Measurements from ENCODE around the gene CD81. TPM values are rescaled to one million over a fixed set of nuclear protein-coding genes. Genes with fewer than 3 reads are reported as not detected.

The CD81 gene
- total and polyA plus RNA-seq, 2 donors: 59.8 to 179 TPM

DNA sequence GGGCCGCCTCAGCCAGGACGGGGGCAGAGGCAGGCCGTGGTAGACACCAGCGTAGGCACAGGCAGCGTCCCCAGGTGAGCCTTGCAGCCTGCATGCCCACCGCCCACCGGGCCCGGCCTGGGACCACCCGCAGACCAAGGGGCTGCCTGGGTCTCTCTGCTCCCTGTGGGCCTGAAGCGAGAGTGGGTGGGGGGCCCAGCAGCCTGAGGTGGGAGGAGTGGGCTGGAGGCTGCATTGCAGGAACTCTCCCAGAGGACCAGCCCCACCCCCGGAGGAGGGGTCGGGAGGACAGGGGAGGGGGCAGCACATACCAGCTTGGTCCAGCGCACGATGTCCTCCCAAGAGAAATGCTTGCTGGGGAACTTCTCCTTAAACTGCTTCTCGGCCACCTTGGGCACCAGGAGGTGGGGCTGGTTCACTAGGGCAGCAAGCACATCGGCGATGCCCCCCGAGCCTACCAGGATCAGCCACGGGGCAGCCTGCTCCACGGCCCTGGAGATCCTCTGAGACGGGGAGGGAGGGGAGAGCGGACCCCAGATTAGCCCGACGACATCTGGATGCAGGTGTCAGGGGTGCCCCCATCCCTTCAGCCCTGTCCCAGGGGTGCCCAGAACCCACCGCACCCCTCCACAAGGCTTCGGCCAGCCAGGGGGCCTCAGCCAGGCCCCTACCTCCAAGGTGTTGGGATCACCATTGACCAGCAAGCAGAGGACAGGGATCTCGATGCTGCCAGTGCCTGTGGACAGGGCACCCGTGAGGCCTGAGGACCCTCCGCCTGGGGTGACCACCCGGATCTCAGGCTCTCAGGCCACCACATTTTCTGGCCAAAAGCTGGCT, 41.0 kb downstream of the CD81 start:
- Histone ChIP-seq H3K4me1 (ENCODE audit: control insufficient read depth in 2 of 2, insufficient read depth in 2 of 2, low read length in 2 of 2) (peaks cover 2 to 8% of the 10 kb centered on the region in 2 donors), H3K27me3 (ENCODE audit: control insufficient read depth in 2 of 2, insufficient read depth in 1 of 2, low read length in 1 of 2) (peaks cover 0 to 10% of the 10 kb centered on the region in 2 donors), H3K27ac (ENCODE audit: low read depth in 1 of 2, low read length in 1 of 2) (no peak overlapping the region), H3K9me3 (ENCODE audit: control insufficient read depth in 2 of 2, insufficient read depth in 1 of 2, low read length in 1 of 2) (no peaks in the 10 kb centered on the region), H3K36me3 (ENCODE audit: control insufficient read depth in 2 of 2, insufficient read depth in 2 of 2, low read length in 1 of 2) (no peaks in the 10 kb centered on the region), H3K4me3 (ENCODE audit: low read length in 2 of 2) (no peak overlapping the region)
- WGBS: 92% methylated on average over 30 of the region's 30 CpGs
- DNase-seq (ENCODE audit: low read depth in 6 of 9, low spot score in 9 of 9): no peak

DNA sequence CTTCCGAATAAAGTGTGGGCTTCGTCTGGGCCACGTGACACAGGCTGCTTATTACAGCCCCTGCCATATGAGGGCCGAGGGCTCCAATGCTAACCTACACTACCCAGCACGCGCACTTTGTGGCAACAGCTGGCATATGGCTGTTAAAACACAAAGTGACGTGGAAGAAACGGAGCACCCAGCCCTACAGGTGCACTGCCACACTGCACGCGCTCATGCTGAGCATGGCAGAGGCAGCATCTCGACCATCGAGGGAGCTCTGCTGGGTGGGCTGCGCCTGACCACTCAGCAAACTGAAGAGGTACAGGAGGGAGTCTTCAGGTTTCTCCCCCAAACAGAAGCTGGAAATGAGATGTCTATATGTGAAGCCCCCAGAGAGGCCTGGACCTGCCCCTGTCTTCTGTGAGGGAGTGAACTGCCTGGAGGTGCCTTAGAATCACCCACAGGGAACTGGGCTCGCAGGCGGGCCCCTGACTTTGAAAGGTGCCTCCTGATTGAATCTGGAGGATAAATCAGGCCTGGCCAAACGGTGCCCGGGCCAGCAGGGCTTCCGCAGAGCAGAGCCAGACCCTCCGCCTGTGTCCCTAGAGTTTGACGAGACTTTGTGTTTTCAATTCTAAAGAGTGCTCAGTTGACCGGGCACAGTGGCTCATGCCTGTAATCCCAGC, 41.7 kb downstream of the CD81 start:
- Histone ChIP-seq H3K36me3 (ENCODE audit: control insufficient read depth in 2 of 2, insufficient read depth in 2 of 2, low read length in 1 of 2) (no peaks in the 10 kb centered on the region), H3K27me3 (ENCODE audit: control insufficient read depth in 2 of 2, insufficient read depth in 1 of 2, low read length in 1 of 2) (peaks cover 0 to 10% of the 10 kb centered on the region in 2 donors), H3K4me1 (ENCODE audit: control insufficient read depth in 2 of 2, insufficient read depth in 2 of 2, low read length in 2 of 2) (peaks cover 2 to 8% of the 10 kb centered on the region in 2 donors), H3K9me3 (ENCODE audit: control insufficient read depth in 2 of 2, insufficient read depth in 1 of 2, low read length in 1 of 2) (no peaks in the 10 kb centered on the region), H3K4me3 (ENCODE audit: low read length in 2 of 2) (no peak overlapping the region), H3K27ac (ENCODE audit: low read depth in 1 of 2, low read length in 1 of 2) (no peak overlapping the region)
- peak in 3 of 9 donors; percentile 16 to 63 (median 19) for DNase-seq (ENCODE audit: low read depth in 6 of 9, low spot score in 9 of 9)
- WGBS: 61% methylated on average over 21 of the region's 21 CpGs

DNA sequence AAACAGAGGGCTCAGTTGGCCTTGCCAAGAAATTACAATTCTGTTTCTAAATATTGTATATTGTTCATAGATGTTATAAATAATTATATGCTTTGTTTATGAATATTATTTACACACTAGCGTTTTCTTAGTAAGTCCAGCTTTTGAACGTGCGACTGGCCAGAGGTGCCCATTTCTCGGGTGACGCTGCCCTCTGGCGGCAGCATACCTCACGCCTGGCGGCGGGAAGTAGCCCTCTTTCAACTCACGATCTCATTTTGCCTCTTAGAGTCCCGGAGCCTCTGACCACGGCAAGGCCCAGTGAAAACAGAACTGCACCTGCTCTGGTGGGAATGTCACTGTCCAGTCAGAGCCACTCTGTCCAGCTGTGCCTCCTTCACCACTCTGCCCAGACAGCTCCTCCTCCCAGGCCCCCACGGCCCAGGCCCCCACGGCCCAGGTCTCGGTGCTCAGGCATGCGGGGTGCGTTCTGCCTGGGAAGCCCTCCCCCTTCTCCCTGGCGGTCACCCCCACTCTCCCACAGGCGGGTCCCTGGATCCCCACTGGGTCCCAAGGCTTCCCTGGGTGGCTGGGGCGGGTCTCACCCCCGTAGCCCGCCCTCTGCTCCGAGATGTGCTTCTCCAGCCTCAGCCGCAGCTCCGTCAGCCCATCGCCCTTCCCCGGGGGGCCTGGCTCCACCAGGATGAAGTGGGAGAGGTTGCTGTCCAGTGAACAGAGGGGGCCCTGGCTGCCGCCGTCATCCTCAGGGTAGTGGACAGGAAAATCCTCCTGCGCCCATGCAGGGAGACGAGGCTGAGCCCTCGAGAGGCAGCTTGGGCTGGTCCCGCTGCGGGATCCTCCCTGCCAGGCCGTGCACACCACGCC, 42.8 kb downstream of the CD81 start:
- Histone ChIP-seq H3K9me3 (ENCODE audit: control insufficient read depth in 2 of 2, insufficient read depth in 1 of 2, low read length in 1 of 2) (no peaks in the 10 kb centered on the region), H3K4me3 (ENCODE audit: low read length in 2 of 2) (no peak overlapping the region), H3K4me1 (ENCODE audit: control insufficient read depth in 2 of 2, insufficient read depth in 2 of 2, low read length in 2 of 2) (peaks cover 2 to 8% of the 10 kb centered on the region in 2 donors), H3K36me3 (ENCODE audit: control insufficient read depth in 2 of 2, insufficient read depth in 2 of 2, low read length in 1 of 2) (no peaks in the 10 kb centered on the region), H3K27me3 (ENCODE audit: control insufficient read depth in 2 of 2, insufficient read depth in 1 of 2, low read length in 1 of 2) (peaks cover 0 to 10% of the 10 kb centered on the region in 2 donors), H3K27ac (ENCODE audit: low read depth in 1 of 2, low read length in 1 of 2) (peak overlapping the region in 1 of 2 donors; percentile 3)
- peak in 6 of 9 donors; percentile 40 to 71 (median 56) for DNase-seq (ENCODE audit: low read depth in 6 of 9, low spot score in 9 of 9)
- WGBS: 66% methylated on average over 36 of the region's 36 CpGs

GRCh38 chr11:2420502-2421225, 43.6 kb downstream of the CD81 start:
- Histone ChIP-seq H3K27me3 (ENCODE audit: control insufficient read depth in 2 of 2, insufficient read depth in 1 of 2, low read length in 1 of 2) (peaks cover 0 to 10% of the 10 kb centered on the region in 2 donors), H3K36me3 (ENCODE audit: control insufficient read depth in 2 of 2, insufficient read depth in 2 of 2, low read length in 1 of 2) (no peaks in the 10 kb centered on the region), H3K9me3 (ENCODE audit: control insufficient read depth in 2 of 2, insufficient read depth in 1 of 2, low read length in 1 of 2) (no peaks in the 10 kb centered on the region), H3K4me3 (ENCODE audit: low read length in 2 of 2) (no peak overlapping the region), H3K4me1 (ENCODE audit: control insufficient read depth in 2 of 2, insufficient read depth in 2 of 2, low read length in 2 of 2) (peaks cover 2 to 8% of the 10 kb centered on the region in 2 donors), H3K27ac (ENCODE audit: low read depth in 1 of 2, low read length in 1 of 2) (no peak overlapping the region)
- WGBS: 39% methylated on average over 44 of the region's 44 CpGs
- DNase-seq (ENCODE audit: low read depth in 6 of 9, low spot score in 9 of 9): peak in 8 of 9 donors; percentile 48 to 79 (median 58)

DNA sequence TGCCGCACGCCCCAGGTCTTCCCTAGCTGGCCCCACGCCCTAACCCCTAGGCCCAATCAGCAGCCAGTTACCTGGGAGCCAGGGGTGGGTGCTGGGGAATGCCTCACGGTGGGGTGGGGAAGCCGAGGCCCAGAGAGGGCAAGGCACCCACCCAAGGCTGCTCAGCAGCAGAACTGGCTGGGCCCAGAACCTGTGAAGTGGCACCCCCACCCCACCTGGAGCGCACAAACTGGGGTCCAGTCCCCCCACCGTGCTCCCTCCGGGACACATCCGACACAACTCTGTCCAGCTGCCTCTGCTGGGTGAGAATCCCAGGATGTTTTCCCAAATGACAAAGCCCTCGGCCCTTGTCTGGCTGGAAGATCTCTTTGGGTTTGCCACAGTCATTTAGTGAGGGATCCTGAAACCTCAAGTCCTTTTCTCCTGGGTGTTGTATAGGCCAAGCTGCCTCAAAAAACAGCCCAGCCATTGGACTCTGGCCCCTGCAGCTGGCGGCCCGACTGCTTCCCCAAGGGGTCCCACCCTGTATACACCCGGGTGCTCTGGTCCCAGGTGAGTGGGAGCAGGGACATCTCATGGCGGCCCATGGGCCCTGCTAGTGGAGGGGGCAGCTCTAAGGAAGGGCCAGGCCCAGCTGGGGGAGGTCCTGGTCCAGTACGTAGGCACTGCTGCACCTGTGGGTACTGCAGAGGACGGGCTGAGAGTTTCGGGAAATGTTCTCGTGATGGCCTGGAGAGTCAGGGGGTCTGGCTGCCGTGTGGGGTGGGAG, 44.3 kb downstream of the CD81 start:
- Histone ChIP-seq H3K4me1 (ENCODE audit: control insufficient read depth in 2 of 2, insufficient read depth in 2 of 2, low read length in 2 of 2) (peaks cover 2 to 8% of the 10 kb centered on the region in 2 donors), H3K36me3 (ENCODE audit: control insufficient read depth in 2 of 2, insufficient read depth in 2 of 2, low read length in 1 of 2) (no peaks in the 10 kb centered on the region), H3K9me3 (ENCODE audit: control insufficient read depth in 2 of 2, insufficient read depth in 1 of 2, low read length in 1 of 2) (no peaks in the 10 kb centered on the region), H3K4me3 (ENCODE audit: low read length in 2 of 2) (no peak overlapping the region), H3K27ac (ENCODE audit: low read depth in 1 of 2, low read length in 1 of 2) (no peak overlapping the region), H3K27me3 (ENCODE audit: control insufficient read depth in 2 of 2, insufficient read depth in 1 of 2, low read length in 1 of 2) (peaks cover 0 to 10% of the 10 kb centered on the region in 2 donors)
- 85% methylated on average over 19 of the region's 19 CpGs for WGBS
- DNase-seq (ENCODE audit: low read depth in 6 of 9, low spot score in 9 of 9): no peak

DNA sequence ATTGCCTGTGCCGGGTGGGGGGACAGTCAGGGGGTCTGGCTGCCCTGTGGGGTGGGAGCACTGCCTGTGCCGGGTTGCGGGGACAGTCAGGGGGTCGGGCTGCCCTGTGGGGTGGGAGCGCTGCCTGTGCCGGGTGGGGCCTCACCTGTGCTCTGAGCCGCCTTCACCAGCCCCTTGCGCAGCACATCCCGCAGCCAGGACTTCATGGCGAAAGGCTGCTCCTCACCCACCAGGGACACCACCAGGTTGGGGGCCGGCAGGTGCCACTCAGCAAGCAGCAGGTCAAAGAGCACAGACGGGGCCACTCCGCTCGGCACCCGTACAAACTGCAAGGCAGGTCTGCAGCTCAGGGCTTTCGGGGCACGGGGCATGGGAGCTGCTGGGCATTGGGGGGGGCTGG, 44.9 kb downstream of the CD81 start:
- H3K27ac ChIP-seq (ENCODE audit: low read depth in 1 of 2, low read length in 1 of 2): no peak overlapping the region
- peaks cover 0 to 10% of the 10 kb centered on the region in 2 donors for H3K27me3 ChIP-seq (ENCODE audit: control insufficient read depth in 2 of 2, insufficient read depth in 1 of 2, low read length in 1 of 2)
- 92% methylated on average over 17 of the region's 17 CpGs for WGBS
- H3K36me3 ChIP-seq (ENCODE audit: control insufficient read depth in 2 of 2, insufficient read depth in 2 of 2, low read length in 1 of 2): no peaks in the 10 kb centered on the region
- DNase-seq (ENCODE audit: low read depth in 6 of 9, low spot score in 9 of 9): no peak
- H3K4me3 ChIP-seq (ENCODE audit: low read length in 2 of 2): no peak overlapping the region
- peaks cover 2 to 8% of the 10 kb centered on the region in 2 donors for H3K4me1 ChIP-seq (ENCODE audit: control insufficient read depth in 2 of 2, insufficient read depth in 2 of 2, low read length in 2 of 2)
- no peaks in the 10 kb centered on the region for H3K9me3 ChIP-seq (ENCODE audit: control insufficient read depth in 2 of 2, insufficient read depth in 1 of 2, low read length in 1 of 2)

DNA sequence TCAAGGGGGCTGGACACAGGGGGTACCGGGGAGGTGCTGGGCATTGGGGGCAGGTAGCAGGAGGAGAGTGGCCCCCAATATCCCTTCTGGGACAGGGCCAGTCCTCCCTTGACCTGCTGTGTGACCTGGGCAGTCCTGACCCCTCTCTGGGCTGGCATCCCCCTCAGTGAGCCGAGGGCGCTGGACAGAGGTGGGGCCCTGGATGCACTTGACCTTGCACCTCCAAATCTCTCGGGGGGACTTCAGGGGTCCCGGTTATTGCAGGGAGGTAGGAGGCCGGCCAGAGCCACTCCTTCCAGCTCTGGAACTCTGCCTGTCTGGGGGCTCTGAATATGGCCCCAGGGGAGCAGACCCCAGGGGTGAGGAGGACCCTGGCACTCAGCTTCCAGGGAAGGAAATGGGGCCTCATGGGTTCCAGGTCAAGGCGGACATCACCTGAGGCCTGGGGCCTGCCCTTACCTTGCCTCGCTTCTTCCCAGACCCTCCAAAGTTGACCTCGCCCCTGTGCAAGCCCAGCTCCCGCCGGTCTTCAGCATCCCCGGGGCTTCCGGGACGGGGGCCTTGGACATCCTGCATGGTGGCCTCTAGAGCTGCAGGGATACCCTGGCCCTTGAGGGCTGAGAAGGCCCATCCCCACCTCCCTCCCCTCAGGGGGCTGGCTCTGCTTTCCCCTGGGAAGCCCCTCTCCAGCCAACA, 45.5 kb downstream of the CD81 start:
- no peak for DNase-seq (ENCODE audit: low read depth in 6 of 9, low spot score in 9 of 9)
- H3K27me3 ChIP-seq (ENCODE audit: control insufficient read depth in 2 of 2, insufficient read depth in 1 of 2, low read length in 1 of 2): peaks cover 0 to 10% of the 10 kb centered on the region in 2 donors
- WGBS: 97% methylated on average over 14 of the region's 14 CpGs
- no peak overlapping the region for H3K27ac ChIP-seq (ENCODE audit: low read depth in 1 of 2, low read length in 1 of 2)
- H3K36me3 ChIP-seq (ENCODE audit: control insufficient read depth in 2 of 2, insufficient read depth in 2 of 2, low read length in 1 of 2): no peaks in the 10 kb centered on the region
- no peak overlapping the region for H3K4me3 ChIP-seq (ENCODE audit: low read length in 2 of 2)
- H3K9me3 ChIP-seq (ENCODE audit: control insufficient read depth in 2 of 2, insufficient read depth in 1 of 2, low read length in 1 of 2): no peaks in the 10 kb centered on the region
- peaks cover 2 to 8% of the 10 kb centered on the region in 2 donors for H3K4me1 ChIP-seq (ENCODE audit: control insufficient read depth in 2 of 2, insufficient read depth in 2 of 2, low read length in 2 of 2)

All from thymus (tissue), 11 donors.